Measurements from ENCODE around the gene PRDX2.
A peak's percentile ranks its signal among the peaks of the same experiment; 100 is the strongest.

Gene PRDX2

GRCh38 chr19:12764698-12765097, 36.9 kb downstream of the PRDX2 start:
- TF ChIP-seq CTCF (IDR thresholded peaks at IDR 0.05) (no peak), ZFX (IDR thresholded peaks at IDR 0.05; ENCODE audit: borderline replicate concordance) (no peak)
- no peak overlapping the region for H3K27ac ChIP-seq

- no peak for TF ChIP-seq CTCF (IDR thresholded peaks at IDR 0.05)
- no peak for TF ChIP-seq ZFX (IDR thresholded peaks at IDR 0.05; ENCODE audit: borderline replicate concordance)
- H3K27ac ChIP-seq, result no peak overlapping the region
Measured at GRCh38 chr19:12763100-12763499, 38.5 kb downstream of the PRDX2 start.

- TF ChIP-seq CTCF (IDR thresholded peaks at IDR 0.05) (no peak), ZFX (IDR thresholded peaks at IDR 0.05; ENCODE audit: borderline replicate concordance) (no peak)
Measured at GRCh38 chr19:12759686-12760085, 41.9 kb downstream of the PRDX2 start.

GRCh38 chr19:12757544-12758274, 43.9 kb downstream of the PRDX2 start:
- peak; percentile 98 for TF ChIP-seq CTCF (IDR thresholded peaks at IDR 0.05)
- TF ChIP-seq ZFX (IDR thresholded peaks at IDR 0.05; ENCODE audit: borderline replicate concordance), result no peak
- H3K27ac ChIP-seq, result no peak overlapping the region; the same call in 1 of the 2 replicates

More at GRCh38 chr19:12759686-12760085, 41.9 kb downstream of the PRDX2 start:
- peak overlapping the region; percentile 23; the same call in 1 of the 2 replicates for H3K27ac ChIP-seq

GRCh38 chr19:12756150-12756883, 45.3 kb downstream of the PRDX2 start:
- TF ChIP-seq CTCF (IDR thresholded peaks at IDR 0.05), result no peak
- TF ChIP-seq ZFX (IDR thresholded peaks at IDR 0.05; ENCODE audit: borderline replicate concordance), result no peak
- H3K27ac ChIP-seq, result no peak overlapping the region

GRCh38 chr19:12754465-12755196, 47.0 kb downstream of the PRDX2 start:
- no peak for TF ChIP-seq CTCF (IDR thresholded peaks at IDR 0.05)
- no peak for TF ChIP-seq ZFX (IDR thresholded peaks at IDR 0.05; ENCODE audit: borderline replicate concordance)
- H3K27ac ChIP-seq, result no peak overlapping the region
